K562 (cell line): ENCODE data around the gene ANKRD10. TPM values are rescaled to one million over a fixed set of nuclear protein-coding genes. Genes with fewer than 3 reads are reported as not detected.

Experiments used
- ATAC-seq: fragments of 200-7000 bp; cut with Tn5 transposase; 3 replicates; pipeline ENCODE4 v1.9.1; 2020; ENCODE audit warnings: moderate library complexity
- BruUV-seq: library from RNA; stranded (reverse); fragments of 400-500 nt; replicated peaks from 2 replicates; lab custom pipeline; 2021; lab: Mats Ljungman, UMichigan
- CTCF ChIA-PET: fragments of 300-600 bp; formaldehyde crosslinking; extraction: SDS; loops from one replicate; lab custom pipeline; 2021; ENCODE audit warnings: low intra/inter-chr PET ratio; lab: Yijun Ruan, JAX
- POLR2A ChIA-PET: fragments of 300-600, 350-650 bp; sonication (Branson Sonifier 250); formaldehyde crosslinking; extraction: SDS; loops from one replicate; lab custom pipeline; 2021; ENCODE audit warnings: antibody characterized with exemption, inconsistent platforms; lab: Yijun Ruan, JAX
- DNase-seq, 4 experiments: peaks; one replicate each; pipeline versions ENCODE4 v3.0.0 to v3.0.0-alpha.2; 2011 to 2018; ENCODE audit warnings: low spot score in 3 of 4, mixed read lengths in 3 of 4; ENCODE audit errors: extremely low read depth in 1 of 4
- FAIRE-seq: peaks from 2 replicates; lab custom pipeline; 2011; peaks lifted over from hg19 to GRCh38; lab: Jason Lieb, UNC
- H2AFZ ChIP-seq: 2 replicates; pipeline ENCODE4 v1.6.0; 2011; ENCODE audit warnings: low read depth, low read length, control low read depth, inconsistent platforms
- H3K27ac ChIP-seq: fragments of 200-600 bp; 3 replicates; pipeline ENCODE4 v1.8.0; 2011; ENCODE audit warnings: low read depth, mild to moderate bottlenecking, control low read depth, inconsistent platforms, low read length, moderate library complexity, mixed read lengths; ENCODE audit errors: extremely low read depth
- H3K27me3 ChIP-seq, 2 experiments: fragments of 300-600 bp in 1 of 2; 2 replicates in 1 of 2; 3 replicates in 1 of 2; pipeline versions ENCODE4 v1.6.0 to v1.8.0; 2011; ENCODE audit warnings: inconsistent platforms in 2 of 2, low read length in 2 of 2, mild to moderate bottlenecking in 1 of 2, mixed read lengths in 1 of 2, moderate library complexity in 1 of 2; ENCODE audit not compliant: control insufficient read depth in 2 of 2, insufficient read depth in 2 of 2
- H3K36me3 ChIP-seq: fragments of 300-600 bp; 3 replicates; pipeline ENCODE4 v1.8.0; 2011; ENCODE audit warnings: mild to moderate bottlenecking, low read length, inconsistent platforms; ENCODE audit not compliant: control insufficient read depth, insufficient read depth
- H3K4me1 ChIP-seq, 2 experiments: fragments of 200-600 bp in 1 of 2; replicated peaks in 1 of 2; 2 replicates in 1 of 2; 3 replicates in 1 of 2; pipeline versions ENCODE4 v1.5.1 to v1.8.0; 2011; ENCODE audit warnings: inconsistent platforms in 2 of 2, low read length in 2 of 2, mild to moderate bottlenecking in 1 of 2, mixed read lengths in 1 of 2, moderate library complexity in 1 of 2; ENCODE audit not compliant: control insufficient read depth in 2 of 2, insufficient read depth in 2 of 2
- H3K4me2 ChIP-seq: 2 replicates; pipeline ENCODE4 v1.6.1; 2011; ENCODE audit warnings: low read length, control low read depth, inconsistent platforms, mixed read lengths; ENCODE audit not compliant: insufficient read depth
- H3K4me3 ChIP-seq: fragments of 200-600 bp; sonication (generic), shearing (Covaris generic); 2 replicates; pipeline ENCODE4 v1.5.1; 2016; ENCODE audit warnings: control low read depth, inconsistent platforms
- H3K79me2 ChIP-seq: fragments of 200-600 bp; 3 replicates; pipeline ENCODE4 v1.8.0; 2011; ENCODE audit warnings: low read length, inconsistent platforms; ENCODE audit not compliant: control insufficient read depth, insufficient read depth
- H3K9ac ChIP-seq, 2 experiments: 2 replicates each; pipeline versions ENCODE4 v1.6.0 to v1.6.1; 2011; ENCODE audit warnings: low read depth in 2 of 2, low read length in 2 of 2, control low read depth in 1 of 2, inconsistent platforms in 1 of 2, mild to moderate bottlenecking in 1 of 2, mixed read lengths in 1 of 2; ENCODE audit not compliant: insufficient read depth in 1 of 2
- H3K9me1 ChIP-seq: one replicate; pipeline ENCODE4 v1.6.0; 2011; ENCODE audit warnings: inconsistent platforms, mild to moderate bottlenecking, low read length, moderate library complexity; ENCODE audit not compliant: control insufficient read depth, insufficient read depth
- H3K9me3 ChIP-seq: replicated peaks from 2 replicates; pipeline ENCODE4 v1.5.1; 2011; ENCODE audit warnings: low read depth, low read length, inconsistent platforms; ENCODE audit not compliant: control insufficient read depth, insufficient read depth
- H4K20me1 ChIP-seq: replicated peaks from 2 replicates; pipeline ENCODE4 v1.6.1; 2011; ENCODE audit warnings: low read length, inconsistent platforms, mixed read lengths; ENCODE audit not compliant: control insufficient read depth, insufficient read depth
- ESRRB ChIP-seq: fragments of 250-450 bp; sonication (Bioruptor Pico); IDR thresholded peaks from 2 replicates; pipeline ENCODE4 v1.5.0; 2020; ENCODE audit warnings: mild to moderate bottlenecking, moderate library complexity, borderline replicate concordance
- GATAD2B ChIP-seq: fragments of 450-650 bp; IDR thresholded peaks from 2 replicates; pipeline ENCODE4 v1.6.1; 2017; ENCODE audit warnings: mild to moderate bottlenecking, borderline replicate concordance
- NFIC ChIP-seq: fragments of 450-650 bp; IDR thresholded peaks from 2 replicates; pipeline ENCODE4 v1.6.1; 2017; ENCODE audit warnings: mild to moderate bottlenecking, inconsistent platforms
- TRIM24 ChIP-seq, 2 experiments: fragments of 450-650 bp; IDR thresholded peaks; 2 replicates each; pipeline ENCODE4 v1.6.1; 2016
- ZFP91 ChIP-seq: sonication (generic); formaldehyde crosslinking; IDR thresholded peaks from 2 replicates; pipeline ENCODE4 v1.8.0; 2022; ENCODE audit warnings: mild to moderate bottlenecking, missing genetic modification reagents
- ZNF354B ChIP-seq: fragments of 250-450 bp; sonication (Bioruptor Pico); IDR thresholded peaks from 2 replicates; pipeline ENCODE4 v1.4.0; 2020
- ZNF431 ChIP-seq: sonication (generic); formaldehyde crosslinking; IDR thresholded peaks from 2 replicates; pipeline ENCODE4 v1.8.0; 2022; ENCODE audit warnings: mild to moderate bottlenecking, missing genetic modification reagents
- WGBS: fragments of 100-300 bp; shearing (Covaris generic); methylation state at CpG from one replicate; pipeline ENCODE4 v1.1.6; 2016; ENCODE audit warnings: low coverage, mixed read lengths; ENCODE audit not compliant: insufficient coverage; ENCODE audit errors: missing lambda C conversion rate; 5-methylcytosine and 5-hydroxymethylcytosine counted together
- in situ Hi-C: fragments of 300-500 bp; cut with MboI; formaldehyde crosslinking; loops from 4 replicates; pipeline ENCODE4 v1.15.0; 2018; ENCODE audit warnings: inconsistent platforms, mixed read lengths
- intact Hi-C: fragments of 100-400 bp; cut with micrococcal nuclease; formaldehyde crosslinking; loops from 2 replicates; pipeline ENCODE4 v1.14.2; 2022
- polyA plus RNA-seq, 8 experiments: library from polyadenylated mRNA; depleted of rRNA in 4 of 8; stranded (reverse) in 5 of 8; unstranded in 3 of 8; fragments of >200 nt; fragmentation: Nextera tagmentation in 2 of 8; fragmentation: Illumina TruSeq in 1 of 8; extraction: Ambion mirVana in 2 of 8; extraction: Trizol in 1 of 8; gene quantifications; 2 replicates each; pipeline versions ENCODE4 v1.2.1 to v1.2.3, GENCODE V29; 2011 to 2014; ENCODE audit warnings: inconsistent platforms in 1 of 8, missing spikeins in 1 of 8
- total RNA-seq, 7 experiments: library from RNA; depleted of rRNA in 6 of 7; stranded (reverse); fragments of >200 nt in 6 of 7; fragmentation: Illumina TruSeq in 2 of 7; extraction: Trizol in 2 of 7; gene quantifications; 2 replicates each; pipeline versions ENCODE4 v1.2.1 to v1.2.3, GENCODE V29; 2011 to 2021; ENCODE audit warnings: low replicate concordance in 1 of 7

The ANKRD10 gene
- total and polyA plus RNA-seq, 9 of the 15 experiments (the other 6 are each of a cell fraction or from before 2014, with no cell fraction given), result 21.7 to 183 (median 45.0) TPM

GRCh38 chr13:110856942-110857835, 57.7 kb downstream of the ANKRD10 start:
- ChIA-PET POLR2A (no interaction called here), CTCF (no interaction called here)
- ATAC-seq (no peak), FAIRE-seq (no peak), DNase-seq (no peak)
- 20% methylated on average over 3 of the region's 3 CpGs for WGBS
- Histone ChIP-seq H3K9ac (no peak overlapping the region), H3K9me3 (0 out of 2 replicates have a peak, but pooled peaks cover 2% of the 10 kb centered on the region), H3K4me2 (no peak overlapping the region), H2AFZ (no peak overlapping the region), H3K36me3 (no peaks in the 10 kb centered on the region), H3K79me2 (no peaks in the 10 kb centered on the region), H4K20me1 (no peaks in the 10 kb centered on the region), H3K27ac (no peak overlapping the region), H3K9me1 (no peaks in the 10 kb centered on the region), H3K4me1 (peaks cover 0 to 8% of the 10 kb centered on the region in 2 experiments; a peak in 2 of 5 replicates), H3K4me3 (no peak overlapping the region), H3K27me3 (peaks cover 8 to 17% of the 10 kb centered on the region in 2 experiments; a peak in 4 of 5 replicates)
- intact Hi-C loops, result no loop called here
- TF ChIP-seq GATAD2B, result no peak
- no peak for TF ChIP-seq ZNF354B (CRISPR knock-in tag)
- TF ChIP-seq ESRRB (CRISPR knock-in tag), result no peak
- TF ChIP-seq NFIC, result peak; percentile 59
- peak in 1 of 2 experiments; percentile 50; a peak in 1 of 4 replicates for TF ChIP-seq TRIM24 (IDR thresholded peaks at IDR 0.05)
- 0 out of 2 replicates have a peak, but pooled peaks have one; percentile 19 for TF ChIP-seq ZFP91
- TF ChIP-seq ZNF431 (CRISPR knock-in tag), result peak; percentile 99
- in situ Hi-C loops, result no loop called here
- BruUV-seq, result no TSS peak
